MM.1S (cell line): ENCODE results near the gene CCDC169.

Source experiments
- EZH2 ChIP-seq: fragments of 300-600 bp; sonication (generic); optimal IDR thresholded peaks from 2 replicates; pipeline ENCODE3; 2017; ENCODE audit warnings: low read depth, mild to moderate bottlenecking, antibody characterized with exemption, low read length, mixed read lengths
- EZH2phosphoT487 ChIP-seq: fragments of 300-600 bp; sonication (generic); IDR thresholded peaks from 2 replicates; pipeline ENCODE4 v1.6.1; 2018; ENCODE audit warnings: antibody characterized with exemption, low read length
- TF ChIP-seq, protein P1 (sequence below): fragments of 300-600 bp; sonication (generic); IDR thresholded peaks from 2 replicates; pipeline ENCODE4 v1.5.1; 2016; ENCODE audit warnings: antibody characterized with exemption, low read length, mixed read lengths

DNA sequence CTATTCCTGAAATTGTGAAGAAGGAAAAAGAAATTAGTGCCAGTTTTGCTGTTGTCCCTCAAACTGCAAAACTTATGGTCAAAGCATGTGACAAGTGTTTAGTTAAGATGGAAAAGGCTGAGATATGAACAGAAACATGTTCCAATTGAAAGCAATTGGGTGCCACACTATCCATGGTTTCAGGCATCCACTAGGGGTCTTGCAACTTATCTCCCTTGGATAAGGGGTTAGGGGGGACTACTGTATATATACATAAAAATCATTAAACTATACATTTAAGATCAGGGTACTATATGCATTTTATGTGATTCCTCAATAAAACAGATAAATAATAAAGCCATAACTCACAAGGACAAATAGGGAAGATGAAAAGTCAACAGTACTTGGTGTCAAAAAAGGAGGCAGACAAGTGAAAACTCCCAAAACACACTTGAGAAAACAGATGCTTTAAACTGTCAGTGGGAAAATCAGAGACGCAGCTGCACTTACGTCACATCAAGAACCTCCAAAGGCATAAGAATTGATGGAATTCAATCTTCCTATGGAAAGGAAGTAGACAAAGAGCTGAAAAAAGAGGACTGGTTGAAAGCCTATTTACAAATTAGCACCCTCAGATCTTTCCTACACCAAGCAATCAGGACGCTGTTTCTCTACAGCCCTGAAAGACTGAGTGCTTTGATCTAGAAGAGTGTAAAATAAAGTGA lies 40.5 kb upstream of the CCDC169 start:
- TF ChIP-seq, protein P1, sequence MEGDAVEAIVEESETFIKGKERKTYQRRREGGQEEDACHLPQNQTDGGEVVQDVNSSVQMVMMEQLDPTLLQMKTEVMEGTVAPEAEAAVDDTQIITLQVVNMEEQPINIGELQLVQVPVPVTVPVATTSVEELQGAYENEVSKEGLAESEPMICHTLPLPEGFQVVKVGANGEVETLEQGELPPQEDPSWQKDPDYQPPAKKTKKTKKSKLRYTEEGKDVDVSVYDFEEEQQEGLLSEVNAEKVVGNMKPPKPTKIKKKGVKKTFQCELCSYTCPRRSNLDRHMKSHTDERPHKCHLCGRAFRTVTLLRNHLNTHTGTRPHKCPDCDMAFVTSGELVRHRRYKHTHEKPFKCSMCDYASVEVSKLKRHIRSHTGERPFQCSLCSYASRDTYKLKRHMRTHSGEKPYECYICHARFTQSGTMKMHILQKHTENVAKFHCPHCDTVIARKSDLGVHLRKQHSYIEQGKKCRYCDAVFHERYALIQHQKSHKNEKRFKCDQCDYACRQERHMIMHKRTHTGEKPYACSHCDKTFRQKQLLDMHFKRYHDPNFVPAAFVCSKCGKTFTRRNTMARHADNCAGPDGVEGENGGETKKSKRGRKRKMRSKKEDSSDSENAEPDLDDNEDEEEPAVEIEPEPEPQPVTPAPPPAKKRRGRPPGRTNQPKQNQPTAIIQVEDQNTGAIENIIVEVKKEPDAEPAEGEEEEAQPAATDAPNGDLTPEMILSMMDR = no peak
- TF ChIP-seq EZH2 (no peak), EZH2phosphoT487 (no peak)
